ENCODE data around the gene PRRT4.

PRRT4 gene

DNA sequence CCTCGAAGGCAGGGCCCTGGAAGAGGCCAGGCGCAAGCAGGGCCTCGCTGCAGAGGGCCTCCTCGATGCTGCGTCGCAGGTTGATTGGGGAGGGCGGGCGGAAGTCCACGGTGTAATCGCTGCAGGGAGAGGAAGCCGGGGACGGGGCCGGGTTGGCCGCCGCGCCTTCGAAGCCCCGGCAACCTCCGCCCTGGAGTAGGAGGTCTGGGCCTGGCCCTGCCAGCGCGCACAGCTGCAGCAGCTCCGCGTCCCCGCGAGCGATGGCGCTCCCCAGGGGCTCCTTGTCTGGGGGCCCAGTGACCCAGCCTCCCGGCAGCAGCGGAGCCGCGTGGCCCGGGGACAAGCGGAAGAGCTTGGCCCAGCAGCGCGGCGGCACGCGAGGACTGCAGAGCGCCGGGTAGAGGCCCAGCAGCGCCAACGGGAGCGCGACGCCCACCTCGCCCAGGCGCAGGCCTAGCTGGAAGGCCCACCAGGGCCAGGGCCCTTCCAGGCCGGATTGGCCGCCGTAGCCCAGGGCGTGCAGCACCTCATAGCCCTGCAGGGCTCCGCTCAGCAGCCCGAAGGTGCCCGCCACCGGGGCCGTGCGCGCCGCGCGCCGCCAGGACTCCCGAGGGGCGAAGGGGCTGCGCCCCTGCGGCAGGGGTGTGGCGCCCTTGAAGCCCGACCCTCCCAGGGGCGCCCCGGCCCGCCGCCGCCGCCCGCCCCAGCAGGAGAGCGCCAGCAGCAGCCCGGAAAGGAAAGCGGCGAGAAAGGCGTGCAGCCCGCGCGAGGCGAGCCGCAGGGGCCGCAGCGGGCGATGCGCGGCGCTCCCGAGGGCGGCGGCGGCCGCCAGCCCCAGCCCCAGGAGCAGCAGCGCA lies 10.0 kb downstream of the PRRT4 start:
- Histone ChIP-seq H3K27ac (ENCODE audit: low read length) (no peak overlapping the region), H3K9me3 (replicated peaks; ENCODE audit: insufficient read depth, low read length) (no peaks in the 10 kb centered on the region), H3K9me2 (replicated peaks; ENCODE audit: insufficient read depth, low read length) (no peaks in the 10 kb centered on the region), H3K9ac (ENCODE audit: low read length) (no peak overlapping the region), H3K4me3 (ENCODE audit: low read length) (no peak overlapping the region), H3K27me3 (replicated peaks; ENCODE audit: insufficient read depth, low read length) (peaks cover 57% of the 10 kb centered on the region), H3K4me1 (ENCODE audit: low read length) (no peaks in the 10 kb centered on the region), H4K20me1 (ENCODE audit: insufficient read depth, low read length) (no peaks in the 10 kb centered on the region), H3K79me2 (ENCODE audit: low read length) (no peaks in the 10 kb centered on the region), H3K4me2 (ENCODE audit: low read depth, low read length) (no peak overlapping the region), H3F3A (ENCODE audit: insufficient read depth, low read length) (no peaks in the 10 kb centered on the region), H3K36me3 (replicated peaks; ENCODE audit: insufficient read depth, low read length) (no peaks in the 10 kb centered on the region), H2AFZ (ENCODE audit: low read length) (no peak overlapping the region)
- no peak for DNase-seq
- TF ChIP-seq EZH2phosphoT487 (IDR thresholded peaks at IDR 0.05; ENCODE audit: low read length) (no peak), EZH2 (optimal IDR thresholded peaks at IDR 0.05; ENCODE audit: low read depth, low read length) (no peak)
- TF ChIP-seq, protein P1, sequence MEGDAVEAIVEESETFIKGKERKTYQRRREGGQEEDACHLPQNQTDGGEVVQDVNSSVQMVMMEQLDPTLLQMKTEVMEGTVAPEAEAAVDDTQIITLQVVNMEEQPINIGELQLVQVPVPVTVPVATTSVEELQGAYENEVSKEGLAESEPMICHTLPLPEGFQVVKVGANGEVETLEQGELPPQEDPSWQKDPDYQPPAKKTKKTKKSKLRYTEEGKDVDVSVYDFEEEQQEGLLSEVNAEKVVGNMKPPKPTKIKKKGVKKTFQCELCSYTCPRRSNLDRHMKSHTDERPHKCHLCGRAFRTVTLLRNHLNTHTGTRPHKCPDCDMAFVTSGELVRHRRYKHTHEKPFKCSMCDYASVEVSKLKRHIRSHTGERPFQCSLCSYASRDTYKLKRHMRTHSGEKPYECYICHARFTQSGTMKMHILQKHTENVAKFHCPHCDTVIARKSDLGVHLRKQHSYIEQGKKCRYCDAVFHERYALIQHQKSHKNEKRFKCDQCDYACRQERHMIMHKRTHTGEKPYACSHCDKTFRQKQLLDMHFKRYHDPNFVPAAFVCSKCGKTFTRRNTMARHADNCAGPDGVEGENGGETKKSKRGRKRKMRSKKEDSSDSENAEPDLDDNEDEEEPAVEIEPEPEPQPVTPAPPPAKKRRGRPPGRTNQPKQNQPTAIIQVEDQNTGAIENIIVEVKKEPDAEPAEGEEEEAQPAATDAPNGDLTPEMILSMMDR (IDR thresholded peaks at IDR 0.05; ENCODE audit: low read length): no peak

GRCh38 chr7:128350708-128351295 lies 10.7 kb downstream of the PRRT4 start:
- Histone ChIP-seq H3K9ac (ENCODE audit: low read length) (no peak overlapping the region), H2AFZ (ENCODE audit: low read length) (no peak overlapping the region), H3F3A (ENCODE audit: insufficient read depth, low read length) (no peaks in the 10 kb centered on the region), H3K79me2 (ENCODE audit: low read length) (no peaks in the 10 kb centered on the region), H3K27me3 (replicated peaks; ENCODE audit: insufficient read depth, low read length) (peaks cover 56% of the 10 kb centered on the region), H3K4me3 (ENCODE audit: low read length) (no peak overlapping the region), H3K9me3 (replicated peaks; ENCODE audit: insufficient read depth, low read length) (no peaks in the 10 kb centered on the region), H3K4me1 (ENCODE audit: low read length) (no peaks in the 10 kb centered on the region), H4K20me1 (ENCODE audit: insufficient read depth, low read length) (no peaks in the 10 kb centered on the region), H3K9me2 (replicated peaks; ENCODE audit: insufficient read depth, low read length) (no peaks in the 10 kb centered on the region), H3K36me3 (replicated peaks; ENCODE audit: insufficient read depth, low read length) (no peaks in the 10 kb centered on the region), H3K4me2 (ENCODE audit: low read depth, low read length) (no peak overlapping the region), H3K27ac (ENCODE audit: low read length) (no peak overlapping the region)
- TF ChIP-seq, protein P1 (IDR thresholded peaks at IDR 0.05; ENCODE audit: low read length): no peak
- TF ChIP-seq EZH2 (optimal IDR thresholded peaks at IDR 0.05; ENCODE audit: low read depth, low read length): no peak
- TF ChIP-seq EZH2phosphoT487 (IDR thresholded peaks at IDR 0.05; ENCODE audit: low read length): no peak
- no peak for DNase-seq

DNA sequence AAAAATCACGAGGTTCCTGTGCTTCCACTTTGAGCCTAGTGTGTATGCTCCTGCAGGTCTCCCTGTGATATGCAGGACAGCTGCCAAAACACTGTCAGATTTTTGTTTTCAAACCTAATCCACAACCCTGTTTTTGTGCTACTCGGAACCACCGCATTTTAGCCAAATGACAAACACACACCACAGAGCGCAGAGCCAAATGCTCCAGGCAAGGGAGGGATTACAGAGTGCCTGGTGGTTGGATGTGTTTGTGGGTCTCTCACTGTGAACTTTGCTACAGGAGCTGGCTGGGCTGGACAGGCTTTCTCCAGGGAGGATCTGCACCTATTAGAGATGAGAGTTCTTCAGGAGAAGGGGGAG lies 12.0 kb downstream of the PRRT4 start:
- Histone ChIP-seq H3K27me3 (replicated peaks; ENCODE audit: insufficient read depth, low read length) (peaks cover 51% of the 10 kb centered on the region), H2AFZ (ENCODE audit: low read length) (no peak overlapping the region), H3K9me3 (replicated peaks; ENCODE audit: insufficient read depth, low read length) (no peaks in the 10 kb centered on the region), H3K36me3 (replicated peaks; ENCODE audit: insufficient read depth, low read length) (no peaks in the 10 kb centered on the region), H3K79me2 (ENCODE audit: low read length) (no peaks in the 10 kb centered on the region), H3F3A (ENCODE audit: insufficient read depth, low read length) (no peaks in the 10 kb centered on the region), H4K20me1 (ENCODE audit: insufficient read depth, low read length) (no peaks in the 10 kb centered on the region), H3K4me2 (ENCODE audit: low read depth, low read length) (no peak overlapping the region), H3K4me3 (ENCODE audit: low read length) (no peak overlapping the region), H3K4me1 (ENCODE audit: low read length) (no peaks in the 10 kb centered on the region), H3K27ac (ENCODE audit: low read length) (no peak overlapping the region), H3K9ac (ENCODE audit: low read length) (no peak overlapping the region), H3K9me2 (replicated peaks; ENCODE audit: insufficient read depth, low read length) (no peaks in the 10 kb centered on the region)
- DNase-seq: no peak
- TF ChIP-seq, protein P1 (IDR thresholded peaks at IDR 0.05; ENCODE audit: low read length): no peak
- TF ChIP-seq EZH2 (optimal IDR thresholded peaks at IDR 0.05; ENCODE audit: low read depth, low read length): no peak
- no peak for TF ChIP-seq EZH2phosphoT487 (IDR thresholded peaks at IDR 0.05; ENCODE audit: low read length)
